ENCODE data around the gene EXOC3L1. TPM values are rescaled to one million over a fixed set of nuclear protein-coding genes. Genes with fewer than 3 reads are reported as not detected.

The EXOC3L1 gene
- total and polyA plus RNA-seq, 2 of the 4 experiments (the other 2 are of a cell fraction) = not detected

DNA sequence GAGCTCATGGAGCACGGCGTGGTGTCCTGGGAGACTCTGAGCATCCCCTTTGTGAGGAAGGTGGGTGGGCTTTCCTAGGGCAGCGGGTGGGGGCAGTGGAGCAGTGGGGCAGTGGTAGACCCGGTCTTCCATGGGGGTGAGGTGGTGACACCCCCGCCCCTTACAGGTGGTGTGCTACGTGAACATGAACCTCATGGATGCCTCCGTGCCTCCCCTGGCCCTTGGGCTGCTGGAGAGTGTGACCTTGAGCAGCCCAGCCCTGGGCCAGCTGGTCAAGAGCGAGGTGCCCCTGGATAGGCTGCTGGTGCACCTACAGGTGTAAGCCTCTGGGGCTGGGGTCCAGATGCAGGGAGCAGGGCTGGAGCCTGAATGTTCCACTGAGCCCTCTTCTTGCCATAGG is 10.6 kb upstream of the EXOC3L1 start:
- no peak overlapping the region for H3K9ac ChIP-seq (ENCODE audit: low read depth, low read length)
- H3K36me3 ChIP-seq (ENCODE audit: control insufficient read depth, insufficient read depth, low read length) = peaks cover 59% of the 10 kb centered on the region
- no peak overlapping the region for H2AFZ ChIP-seq (replicated peaks; ENCODE audit: low read length, poor library complexity)
- POLR2A ChIA-PET (ENCODE audit: unreplicated experiment) = interaction anchor here (0.6 kb wide), 2 partner anchors 47 to 84 kb away, joined by 4 to 7 read pairs; partner anchors contain the start of gene FHOD1
- TF ChIP-seq, protein P1, sequence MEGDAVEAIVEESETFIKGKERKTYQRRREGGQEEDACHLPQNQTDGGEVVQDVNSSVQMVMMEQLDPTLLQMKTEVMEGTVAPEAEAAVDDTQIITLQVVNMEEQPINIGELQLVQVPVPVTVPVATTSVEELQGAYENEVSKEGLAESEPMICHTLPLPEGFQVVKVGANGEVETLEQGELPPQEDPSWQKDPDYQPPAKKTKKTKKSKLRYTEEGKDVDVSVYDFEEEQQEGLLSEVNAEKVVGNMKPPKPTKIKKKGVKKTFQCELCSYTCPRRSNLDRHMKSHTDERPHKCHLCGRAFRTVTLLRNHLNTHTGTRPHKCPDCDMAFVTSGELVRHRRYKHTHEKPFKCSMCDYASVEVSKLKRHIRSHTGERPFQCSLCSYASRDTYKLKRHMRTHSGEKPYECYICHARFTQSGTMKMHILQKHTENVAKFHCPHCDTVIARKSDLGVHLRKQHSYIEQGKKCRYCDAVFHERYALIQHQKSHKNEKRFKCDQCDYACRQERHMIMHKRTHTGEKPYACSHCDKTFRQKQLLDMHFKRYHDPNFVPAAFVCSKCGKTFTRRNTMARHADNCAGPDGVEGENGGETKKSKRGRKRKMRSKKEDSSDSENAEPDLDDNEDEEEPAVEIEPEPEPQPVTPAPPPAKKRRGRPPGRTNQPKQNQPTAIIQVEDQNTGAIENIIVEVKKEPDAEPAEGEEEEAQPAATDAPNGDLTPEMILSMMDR (conservative IDR thresholded peaks at IDR 0.05; ENCODE audit: low read depth, low read length) = no peak
- no peak for TF ChIP-seq BHLHE40 (IDR thresholded peaks at IDR 0.05; ENCODE audit: low read depth, low read length)
- TF ChIP-seq RAD21 (IDR thresholded peaks at IDR 0.05; ENCODE audit: low read length) = no peak
- TF ChIP-seq POLR2A (IDR thresholded peaks at IDR 0.05; ENCODE audit: low read depth, low read length) = no peak
- no peak for TF ChIP-seq RCOR1 (IDR thresholded peaks at IDR 0.05; ENCODE audit: insufficient replicate concordance, low read length)
- no peak for TF ChIP-seq SMC3 (IDR thresholded peaks at IDR 0.05; ENCODE audit: low read depth, low read length)
- no peak for TF ChIP-seq MAFK (IDR thresholded peaks at IDR 0.05; ENCODE audit: low read depth, low read length)
- TF ChIP-seq, protein P2, sequence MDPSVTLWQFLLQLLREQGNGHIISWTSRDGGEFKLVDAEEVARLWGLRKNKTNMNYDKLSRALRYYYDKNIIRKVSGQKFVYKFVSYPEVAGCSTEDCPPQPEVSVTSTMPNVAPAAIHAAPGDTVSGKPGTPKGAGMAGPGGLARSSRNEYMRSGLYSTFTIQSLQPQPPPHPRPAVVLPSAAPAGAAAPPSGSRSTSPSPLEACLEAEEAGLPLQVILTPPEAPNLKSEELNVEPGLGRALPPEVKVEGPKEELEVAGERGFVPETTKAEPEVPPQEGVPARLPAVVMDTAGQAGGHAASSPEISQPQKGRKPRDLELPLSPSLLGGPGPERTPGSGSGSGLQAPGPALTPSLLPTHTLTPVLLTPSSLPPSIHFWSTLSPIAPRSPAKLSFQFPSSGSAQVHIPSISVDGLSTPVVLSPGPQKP (IDR thresholded peaks at IDR 0.05; ENCODE audit: borderline replicate concordance, low read depth, low read length) = no peak
- no peak for TF ChIP-seq CEBPB (IDR thresholded peaks at IDR 0.05; ENCODE audit: low read depth, low read length)
- TF ChIP-seq MAZ (IDR thresholded peaks at IDR 0.05; ENCODE audit: borderline replicate concordance, low read depth, low read length) = no peak
- no peak for TF ChIP-seq CHD1 (IDR thresholded peaks at IDR 0.05; ENCODE audit: low read depth, low read length)
- TF ChIP-seq, protein P3, sequence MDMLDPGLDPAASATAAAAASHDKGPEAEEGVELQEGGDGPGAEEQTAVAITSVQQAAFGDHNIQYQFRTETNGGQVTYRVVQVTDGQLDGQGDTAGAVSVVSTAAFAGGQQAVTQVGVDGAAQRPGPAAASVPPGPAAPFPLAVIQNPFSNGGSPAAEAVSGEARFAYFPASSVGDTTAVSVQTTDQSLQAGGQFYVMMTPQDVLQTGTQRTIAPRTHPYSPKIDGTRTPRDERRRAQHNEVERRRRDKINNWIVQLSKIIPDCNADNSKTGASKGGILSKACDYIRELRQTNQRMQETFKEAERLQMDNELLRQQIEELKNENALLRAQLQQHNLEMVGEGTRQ (IDR thresholded peaks at IDR 0.05; ENCODE audit: low read depth, low read length) = no peak
- TF ChIP-seq RFX5 (IDR thresholded peaks at IDR 0.05; ENCODE audit: low read depth, low read length) = no peak
- no peak for TF ChIP-seq FOS (IDR thresholded peaks at IDR 0.05; ENCODE audit: low read depth, low read length)
- no peak for TF ChIP-seq NFE2L2 (IDR thresholded peaks at IDR 0.05; ENCODE audit: low read depth, low read length)
- TF ChIP-seq MXI1 (IDR thresholded peaks at IDR 0.05; ENCODE audit: borderline replicate concordance, low read depth, low read length) = no peak
- 96% methylated on average over 5 of the region's 8 CpGs; no CpG with 5 or more reads in 1 of the 2 experiments for WGBS, 2 experiments (ENCODE audit: extremely low coverage in 2 of 2, insufficient read length in 1 of 2)
- in situ Hi-C loops (cut with MboI; ENCODE audit: low sequenced_read_pairs) = no loop called here
- H3K27me3 ChIP-seq (ENCODE audit: control insufficient read depth, insufficient read depth, low read length) = no peaks in the 10 kb centered on the region
- intact Hi-C loops (cut with micrococcal nuclease) = no loop called here
- no peak overlapping the region for H3K27ac ChIP-seq (ENCODE audit: insufficient read depth, low read length)
- no peaks in the 10 kb centered on the region for H3K9me1 ChIP-seq (ENCODE audit: insufficient read depth, low read length)
- no TSS peak for BruUV-seq (replicated peaks)
- H3K4me2 ChIP-seq (ENCODE audit: low read depth, low read length) = no peak overlapping the region
- no peak overlapping the region for H2BK20ac ChIP-seq (ENCODE audit: low read depth, low read length)
- H2BK120ac ChIP-seq (ENCODE audit: low read depth, low read length) = no peak overlapping the region
- no peak overlapping the region for H3K4me3 ChIP-seq (ENCODE audit: insufficient read depth, low read depth, low read length)
- H3K14ac ChIP-seq (replicated peaks; ENCODE audit: low read depth, low read length) = no peak overlapping the region
- H4K5ac ChIP-seq (ENCODE audit: low read depth, low read length) = no peak overlapping the region
- CTCF ChIA-PET = no interaction called here
- H2AK9ac ChIP-seq (replicated peaks; ENCODE audit: low read depth, low read length, poor library complexity) = peak overlapping the region; percentile 28
- H3K18ac ChIP-seq (ENCODE audit: low read depth, low read length) = no peak overlapping the region
- no peak overlapping the region for H3K4ac ChIP-seq (ENCODE audit: low read depth, low read length)
- H3K79me1 ChIP-seq (ENCODE audit: low read depth in 1 of 2, low read length in 2 of 2) = peaks cover 0 to 15% of the 10 kb centered on the region in 2 experiments; a peak in 3 of 4 replicates
- no peak overlapping the region for H2AK5ac ChIP-seq (ENCODE audit: low read depth, low read length)
- dilution Hi-C loops (cut with HindIII; ENCODE audit: low sequenced_read_pairs, unreplicated experiment) = no loop called here
- DNase-seq (no peak), ATAC-seq (ENCODE audit: low read depth) (no peak)
- H3K23ac ChIP-seq (ENCODE audit: low read depth, low read length) = no peak overlapping the region
- no peaks in the 10 kb centered on the region for H3K9me3 ChIP-seq (ENCODE audit: control insufficient read depth, insufficient read depth, low read length)
- no peak overlapping the region for H4K8ac ChIP-seq (ENCODE audit: low read depth in 2 of 2, low read length in 2 of 2)
- no peak overlapping the region for H3K56ac ChIP-seq (ENCODE audit: extremely low read depth, insufficient read depth, low read length)
- no peak overlapping the region for H2BK5ac ChIP-seq (ENCODE audit: low read depth, low read length, poor library complexity, severe bottlenecking)
- H4K20me1 ChIP-seq (ENCODE audit: insufficient read depth, low read length) = peaks cover 13% of the 10 kb centered on the region; the same call in 1 of the 2 replicates
- no peak overlapping the region for H4K91ac ChIP-seq (ENCODE audit: insufficient read depth, low read depth, low read length)
- no peaks in the 10 kb centered on the region for H3K4me1 ChIP-seq (ENCODE audit: control insufficient read depth, insufficient read depth, low read length)
- H2BK15ac ChIP-seq (ENCODE audit: low read depth, low read length) = no peak overlapping the region
